HG02678 (cell line): ENCODE data around the gene MINDY1.

Source experiments
- ATAC-seq: cut with Tn5 transposase; IDR thresholded peaks from one replicate; pipeline ENCODE4 v1.9.1; 2021; ENCODE audit warnings: mild to moderate bottlenecking, moderate library complexity; ENCODE audit not compliant: unreplicated experiment

MINDY1 gene

DNA sequence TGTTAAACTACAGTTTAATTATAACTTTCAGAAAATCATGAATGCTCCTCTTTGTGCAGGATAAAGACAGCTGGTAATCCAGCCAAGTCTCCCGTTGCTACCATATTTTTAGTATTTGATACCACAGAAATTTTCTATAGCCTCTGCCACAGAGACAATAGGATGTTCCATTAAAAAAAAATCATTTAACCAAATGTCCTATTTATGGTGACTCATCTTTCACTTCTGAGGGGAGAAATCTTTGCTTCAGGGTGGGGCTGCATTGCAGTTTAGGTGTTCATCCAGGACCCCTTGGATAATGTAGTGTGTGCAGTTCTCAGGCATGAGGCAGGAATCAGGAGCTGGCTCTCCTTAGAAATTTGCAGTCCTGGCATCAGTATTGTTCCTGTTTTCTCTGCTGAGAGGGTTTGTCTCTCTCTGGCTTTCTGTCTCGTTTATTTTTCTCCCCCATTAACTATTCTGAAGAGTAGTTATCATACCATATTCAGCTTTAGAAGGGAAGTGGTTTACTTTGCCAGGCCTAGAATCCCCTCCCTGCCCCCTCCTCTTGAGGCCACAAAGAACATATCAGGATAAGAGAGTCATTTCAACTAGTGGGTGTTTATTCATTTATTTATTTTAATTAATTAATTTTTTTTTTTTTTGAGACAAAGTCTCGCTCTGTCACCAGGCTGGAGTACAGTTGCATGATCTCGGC is 4.6 kb upstream of the MINDY1 start:
- ATAC-seq, result no peak

DNA sequence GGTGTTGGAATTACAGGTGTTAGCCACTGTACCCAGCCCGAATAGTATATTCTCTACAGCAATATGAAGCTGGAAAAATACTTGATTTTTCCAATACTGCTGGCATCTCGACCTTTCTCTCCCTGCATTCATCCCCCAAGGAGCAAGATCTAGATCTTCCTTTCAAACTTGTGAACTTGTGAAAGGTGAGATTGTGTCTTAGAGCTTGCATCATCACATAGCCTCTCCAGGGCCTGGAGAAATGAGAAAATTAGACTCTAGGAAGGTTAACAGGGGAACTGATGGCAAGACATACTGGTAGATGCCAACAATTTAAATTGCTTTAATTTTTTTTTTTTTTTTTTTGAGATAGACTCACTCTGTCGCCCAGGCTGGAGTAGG is 3.6 kb upstream of the MINDY1 start:
- ATAC-seq, result no peak

DNA sequence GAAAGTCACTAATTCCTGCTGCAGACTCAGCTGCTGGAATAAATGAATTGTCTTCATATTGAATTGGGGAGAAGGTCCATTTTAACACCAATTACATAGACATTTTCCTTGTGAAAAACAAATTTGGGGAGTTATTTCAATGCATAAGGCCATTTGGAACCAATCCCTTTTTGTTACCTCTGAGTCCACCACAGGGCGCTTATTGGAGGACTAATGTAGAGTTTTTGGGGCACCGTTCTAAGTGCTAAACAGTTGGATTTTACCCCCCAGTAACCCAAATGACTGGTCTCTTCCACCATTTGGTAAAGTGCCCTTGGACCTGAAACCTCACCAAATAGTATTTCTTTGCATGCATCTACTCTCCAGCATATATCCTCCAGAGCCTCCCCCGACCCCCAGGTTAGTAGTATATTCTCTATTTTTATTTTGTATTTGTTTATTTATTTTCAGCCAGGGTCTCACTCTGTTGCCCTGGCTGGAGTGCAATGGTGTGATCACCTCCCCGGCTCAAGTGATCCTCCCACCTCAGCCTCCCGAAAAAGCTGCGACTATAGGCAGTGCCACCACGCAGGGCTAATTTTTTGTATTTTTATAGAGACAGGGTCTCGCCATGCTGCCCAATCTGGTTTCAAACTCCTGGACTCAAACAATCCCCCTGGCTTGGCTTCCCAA is 3.1 kb upstream of the MINDY1 start:
- ATAC-seq, result no peak

DNA sequence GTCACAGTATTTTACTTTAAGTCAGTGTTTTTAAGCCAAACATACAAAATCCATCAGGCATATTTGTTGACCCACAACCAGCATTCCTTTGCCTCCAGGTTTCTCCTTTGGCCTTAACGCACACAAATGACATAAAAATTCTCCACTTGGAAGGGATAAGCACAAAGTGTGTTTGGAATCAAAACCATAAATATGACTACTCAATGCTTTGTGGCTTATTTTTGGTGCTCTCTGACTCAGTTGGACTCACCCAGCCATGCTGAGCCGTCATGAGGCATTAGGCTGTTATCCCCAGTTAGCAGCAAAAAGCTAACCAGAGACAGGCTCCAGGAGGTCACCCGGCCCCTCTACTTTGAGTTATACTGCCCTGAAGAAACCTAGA is 2.5 kb upstream of the MINDY1 start:
- no peak for ATAC-seq

DNA sequence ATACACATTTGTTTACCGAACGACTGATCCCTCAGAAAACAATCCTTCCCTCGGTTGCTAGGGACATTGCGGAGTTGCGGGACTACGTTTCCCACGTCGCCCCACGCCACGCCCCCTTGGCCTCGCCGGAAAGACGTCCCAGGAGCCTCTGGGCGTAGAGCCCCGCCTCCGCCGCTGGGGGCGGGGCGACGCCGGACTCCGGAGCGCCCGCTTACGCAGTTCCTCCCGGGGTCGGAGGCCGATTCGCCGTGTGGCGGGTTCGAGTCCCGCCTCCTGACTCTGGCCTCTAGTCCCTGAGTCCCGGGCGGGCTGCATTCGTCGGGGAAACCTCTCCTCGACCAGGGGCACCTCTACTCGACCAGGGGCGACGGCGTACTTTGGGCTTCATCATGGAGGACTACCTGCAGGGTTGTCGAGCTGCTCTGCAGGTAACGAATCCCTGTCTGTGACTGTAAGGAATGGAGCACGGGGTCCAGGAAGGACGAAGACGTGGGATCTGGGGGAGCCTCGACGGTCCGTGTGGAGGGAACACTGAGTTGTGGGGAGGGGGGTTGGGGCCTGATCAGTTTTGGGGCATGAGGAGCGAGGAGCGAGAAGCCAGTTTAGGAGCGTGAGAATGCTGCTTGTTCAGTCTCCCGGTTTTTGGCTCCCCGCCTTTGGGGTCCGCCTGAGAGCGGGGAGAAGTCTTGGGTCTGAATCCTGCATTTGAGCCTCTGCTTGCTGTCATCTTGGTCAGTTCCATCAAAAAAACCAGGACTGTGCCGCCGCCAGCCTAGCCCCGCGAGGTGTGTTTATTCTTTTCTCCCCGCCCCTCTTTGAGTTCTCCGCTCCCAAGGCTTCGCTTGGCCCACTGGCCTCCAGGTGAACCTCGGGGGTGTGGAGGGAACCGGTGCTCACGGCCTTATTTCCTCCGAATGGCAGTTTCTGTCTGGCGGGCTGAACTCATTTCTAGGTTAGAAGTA is 1.8 kb upstream of the MINDY1 start, which contains the start of gene PRUNE1:
TSS of gene PRUNE1 (plus strand) at position 206 of the 962 bp plus-strand sequence. CDS start at position 390, 184 bp downstream.
- ATAC-seq, result peak; percentile 79

DNA sequence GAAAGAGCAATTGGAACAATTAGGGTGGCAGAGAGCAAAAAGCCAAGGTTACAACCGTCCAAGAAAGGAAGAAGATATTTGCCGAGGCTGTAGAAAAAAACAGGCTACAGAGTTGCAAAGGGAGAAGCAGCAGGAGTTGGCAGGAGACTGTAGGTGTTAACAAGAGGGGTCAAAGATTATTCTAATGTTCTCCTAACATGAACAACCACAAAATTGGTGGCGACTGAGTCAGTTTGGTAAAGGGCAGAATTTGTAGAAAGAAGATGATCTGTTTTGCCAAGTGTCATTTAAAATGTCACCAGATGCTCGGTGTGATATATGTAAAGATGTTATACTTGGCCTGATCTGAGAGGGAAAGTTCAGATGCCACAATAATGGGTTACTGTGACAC is 1.1 kb upstream of the MINDY1 start:
- no peak for ATAC-seq

DNA sequence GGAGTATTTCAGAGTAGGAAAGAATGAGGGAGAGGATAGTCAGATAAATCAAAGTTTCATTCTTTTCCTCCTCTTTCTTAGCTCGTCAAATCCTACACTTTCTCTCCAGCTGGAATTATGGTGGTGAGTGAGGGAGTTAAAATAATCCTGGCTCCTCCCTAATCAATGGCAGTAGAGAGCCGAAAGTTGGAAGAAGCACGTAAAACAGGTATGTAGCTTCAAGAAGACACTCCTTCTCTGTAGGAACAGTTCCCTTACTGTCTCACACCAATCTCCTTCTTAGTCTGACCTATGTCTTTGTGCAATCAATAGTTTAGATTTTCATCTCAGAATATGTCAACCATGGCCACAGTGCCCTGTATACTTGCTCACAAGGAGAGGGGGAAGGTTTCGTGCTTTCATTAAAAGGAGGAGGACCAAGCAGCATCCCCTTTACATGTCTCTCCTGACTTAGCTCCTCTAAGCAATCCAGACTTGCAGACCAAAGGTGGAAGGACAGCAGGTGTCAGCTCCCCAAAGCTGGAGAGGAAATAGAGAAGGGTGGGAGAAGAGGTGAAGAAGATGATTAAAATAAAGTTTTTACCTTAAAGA is 878 bp downstream of the MINDY1 start:
- ATAC-seq, result no peak

DNA sequence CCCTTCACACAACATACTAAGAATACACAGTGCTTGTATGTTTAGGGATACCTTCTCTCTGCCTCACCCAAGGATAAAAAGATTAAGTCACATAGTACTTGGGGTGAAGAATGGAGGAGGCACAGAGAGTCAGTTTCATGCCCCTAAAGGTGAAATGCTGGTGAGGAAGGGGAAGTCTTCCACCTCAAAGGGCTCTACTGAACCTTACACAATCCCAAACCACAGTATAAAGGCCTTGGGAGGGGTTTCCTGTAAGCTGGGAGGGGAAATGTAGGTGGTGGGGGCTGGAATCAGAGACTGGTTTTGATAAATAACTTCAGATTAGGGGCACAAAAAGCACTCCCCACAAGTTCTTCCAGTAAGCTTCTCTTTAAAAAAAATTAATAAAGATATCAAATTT is 3.5 kb downstream of the MINDY1 start:
- ATAC-seq, result no peak

DNA sequence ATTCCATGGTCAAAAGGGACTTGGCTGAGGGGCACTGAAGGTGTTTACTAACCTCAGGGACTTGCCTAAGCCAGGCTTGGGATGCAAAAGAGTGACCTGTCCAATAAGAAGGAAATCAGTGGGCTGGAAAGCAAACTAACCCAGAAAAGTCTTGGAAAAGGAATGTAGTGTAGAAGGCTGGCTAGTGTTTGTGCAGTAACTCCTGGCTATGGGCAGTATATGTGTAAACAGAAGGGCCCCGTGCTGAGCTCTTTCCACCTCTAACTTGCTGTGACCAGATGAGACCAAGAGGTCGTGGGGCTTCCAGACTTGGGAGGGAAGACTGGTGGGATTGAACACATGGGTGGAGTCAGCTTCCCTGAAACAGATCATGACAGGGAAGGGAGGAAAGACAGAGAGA is 4.1 kb downstream of the MINDY1 start:
- no peak for ATAC-seq

DNA sequence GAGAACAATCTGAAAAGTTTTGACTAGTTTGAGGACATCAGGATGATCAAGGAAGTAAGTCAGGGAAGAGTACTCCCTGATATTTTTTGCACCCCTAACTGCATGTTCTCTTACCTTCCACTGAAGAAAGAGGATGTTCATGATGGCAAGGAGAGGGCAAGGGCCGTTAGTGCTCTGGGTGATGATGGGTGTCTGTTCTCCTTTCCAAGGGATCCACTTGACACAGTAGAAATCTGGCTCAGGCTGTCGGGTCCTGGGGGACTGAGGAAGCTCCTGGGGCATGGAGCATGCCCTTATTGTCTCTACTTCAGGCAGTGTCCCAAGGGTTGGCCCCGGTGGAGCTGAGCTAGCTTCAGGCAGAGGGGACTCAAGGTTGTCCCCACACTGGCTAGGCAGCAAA is 4.7 kb downstream of the MINDY1 start:
- no peak for ATAC-seq

DNA sequence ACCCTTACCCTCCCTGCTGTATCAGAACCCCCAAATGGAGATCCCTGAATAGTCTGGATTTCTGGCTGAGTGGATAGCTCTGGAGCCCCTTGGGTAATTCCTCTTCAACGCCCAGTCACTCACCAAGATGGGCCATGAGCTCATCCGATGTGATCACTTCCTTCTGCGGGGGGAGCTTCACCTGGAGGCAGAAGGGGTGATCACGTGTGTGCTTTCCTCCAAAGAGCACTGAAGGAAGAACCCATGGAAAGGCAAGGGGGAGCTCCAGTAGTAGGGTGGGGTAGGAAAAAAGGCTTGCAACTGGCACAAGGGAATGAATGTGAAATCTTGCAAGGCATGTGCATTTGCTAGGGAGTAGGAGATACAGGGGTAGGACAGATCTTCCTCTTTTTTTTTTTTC is 5.1 kb downstream of the MINDY1 start:
- no peak for ATAC-seq

DNA sequence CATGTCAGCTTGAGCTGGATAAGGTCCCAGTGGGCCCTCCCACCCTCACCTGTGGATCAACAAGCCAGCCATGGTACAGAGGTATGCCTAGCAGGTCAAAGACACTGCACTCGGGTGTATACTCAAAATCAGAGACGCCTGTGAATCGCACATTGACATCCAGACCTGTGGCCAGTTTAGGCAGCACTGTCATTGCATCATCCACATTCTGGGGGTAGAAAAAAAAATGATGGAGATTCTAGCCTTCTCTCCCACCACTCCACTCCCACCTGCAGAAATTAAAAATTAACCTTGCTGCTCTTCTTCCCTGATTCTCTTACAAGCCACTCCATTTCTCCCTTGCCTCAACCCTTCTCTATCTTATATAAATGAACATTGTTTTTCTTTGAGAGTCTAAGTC is 6.3 kb downstream of the MINDY1 start:
- no peak for ATAC-seq

DNA sequence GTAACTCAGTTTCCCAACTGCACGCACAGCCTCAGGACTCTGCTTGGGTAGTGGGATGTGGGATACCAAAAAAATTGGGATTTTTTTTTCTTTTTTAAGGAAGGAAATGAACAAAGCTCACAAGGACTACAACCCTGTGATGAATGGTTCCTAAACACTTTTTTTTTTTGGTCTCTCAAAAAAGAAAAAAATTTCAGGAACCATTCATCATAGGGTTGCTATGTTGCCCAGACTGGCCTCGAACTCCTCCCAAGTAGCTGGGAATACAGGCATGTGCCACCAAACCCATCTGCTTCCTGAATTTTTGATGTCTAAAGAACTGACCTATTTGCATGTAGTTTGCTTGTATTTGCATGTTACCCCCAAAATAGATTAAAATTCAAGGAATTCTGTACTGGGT is 6.8 kb downstream of the MINDY1 start:
- no peak for ATAC-seq

DNA sequence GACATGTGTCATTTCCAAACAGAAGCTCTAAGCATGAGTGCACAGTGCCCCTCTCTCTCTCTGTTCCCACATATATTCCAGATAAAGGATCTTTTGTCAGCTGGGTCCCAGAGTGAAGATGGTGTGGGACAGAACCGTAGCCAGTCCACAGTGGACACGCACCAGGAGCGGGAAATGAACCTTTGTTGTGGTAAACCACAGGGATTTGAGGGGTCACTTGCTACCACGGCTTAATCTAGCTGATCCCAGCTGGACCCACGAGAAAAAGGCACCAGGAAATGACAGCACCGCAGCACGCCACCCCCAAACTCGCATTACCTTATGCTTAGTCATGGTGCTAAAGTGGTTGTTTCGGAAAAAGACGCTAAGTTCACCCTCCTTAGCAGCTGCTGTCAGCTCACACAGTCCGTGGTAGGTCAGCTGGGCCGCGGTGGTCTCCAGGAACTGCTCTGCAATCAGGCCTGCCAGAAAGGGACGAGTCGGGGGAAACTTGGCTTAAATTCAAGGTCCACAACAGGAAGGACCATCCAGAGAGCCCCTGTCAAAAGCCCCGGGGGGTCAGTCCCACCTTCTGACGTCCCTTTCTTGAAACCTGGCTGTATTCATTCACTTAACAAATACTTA is 7.5 kb downstream of the MINDY1 start:
- no peak for ATAC-seq

DNA sequence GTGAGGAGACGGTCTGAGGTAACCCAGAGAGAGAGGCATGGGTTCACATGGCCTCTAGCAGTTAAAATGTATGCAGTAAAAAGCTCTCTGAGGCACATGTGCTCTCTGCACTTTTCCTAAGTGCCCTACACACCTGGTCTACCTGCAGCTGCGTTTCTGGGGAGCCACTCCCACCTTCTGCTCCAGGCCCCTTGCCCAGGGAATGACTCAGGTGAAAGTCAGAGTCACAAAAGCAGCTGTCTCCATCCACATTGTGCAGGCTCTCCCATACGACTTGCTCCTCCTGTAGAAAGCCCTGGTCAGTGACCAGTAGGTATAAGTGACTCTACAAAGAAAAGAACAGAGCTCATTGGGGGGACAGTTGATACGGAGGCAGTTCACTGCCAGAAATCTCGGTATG is 8.8 kb downstream of the MINDY1 start:
- ATAC-seq, result no peak

DNA sequence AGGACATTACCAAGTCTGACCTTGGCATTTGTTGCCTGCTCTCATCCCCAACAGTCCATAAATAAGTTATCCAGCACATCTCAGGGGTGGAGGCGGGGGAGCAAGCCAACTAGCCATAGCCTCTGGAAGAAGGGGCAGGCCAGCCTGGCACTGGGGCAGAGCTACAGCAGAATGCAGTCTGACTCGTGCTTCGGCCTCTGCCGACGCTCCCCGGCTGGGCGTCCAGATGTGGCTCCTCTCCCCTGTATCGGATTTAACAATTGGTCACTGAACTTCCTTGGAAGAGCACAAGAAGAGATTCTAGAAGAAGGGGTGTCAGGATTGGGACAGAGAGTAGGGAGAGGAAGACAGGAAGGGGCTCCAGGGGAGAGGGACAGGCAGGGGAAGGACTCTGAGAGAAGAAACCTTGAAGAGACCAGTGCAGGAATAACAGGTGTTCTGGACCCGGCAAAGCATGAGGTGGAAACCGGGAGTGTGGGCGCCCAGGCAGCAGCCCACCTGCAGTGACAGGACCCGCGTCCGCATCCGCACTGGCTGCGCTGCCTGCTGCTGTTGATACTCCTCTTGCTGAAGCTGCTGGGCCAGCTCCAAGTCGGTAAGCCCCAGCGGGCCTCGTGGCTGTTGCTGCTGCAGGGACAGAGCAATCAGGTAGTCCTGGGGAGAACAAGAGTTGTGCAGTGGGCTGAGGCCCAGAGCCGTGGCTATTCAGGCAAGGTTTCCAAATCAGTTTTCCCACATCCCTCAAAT is 9.4 kb downstream of the MINDY1 start:
- no peak for ATAC-seq

DNA sequence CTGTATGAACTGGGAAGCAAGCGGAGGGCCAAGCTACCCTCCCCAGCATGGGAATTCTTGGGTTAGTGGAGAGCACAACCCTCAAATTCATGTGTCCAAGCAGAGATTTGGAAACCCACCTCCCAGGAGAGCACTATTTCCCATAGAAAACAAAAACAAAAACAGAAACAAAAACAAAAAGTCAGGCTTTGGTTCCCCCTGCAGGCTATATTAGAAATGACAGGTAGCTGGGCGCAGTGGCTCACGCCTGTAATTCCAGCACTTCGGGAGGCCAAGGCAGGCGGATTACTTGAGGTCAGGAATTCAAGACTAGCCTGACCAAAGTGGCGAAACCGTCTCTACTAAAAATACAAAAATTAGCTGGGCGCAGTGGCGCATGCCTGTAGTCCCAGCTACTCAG is 10.8 kb downstream of the MINDY1 start:
- ATAC-seq, result no peak

DNA sequence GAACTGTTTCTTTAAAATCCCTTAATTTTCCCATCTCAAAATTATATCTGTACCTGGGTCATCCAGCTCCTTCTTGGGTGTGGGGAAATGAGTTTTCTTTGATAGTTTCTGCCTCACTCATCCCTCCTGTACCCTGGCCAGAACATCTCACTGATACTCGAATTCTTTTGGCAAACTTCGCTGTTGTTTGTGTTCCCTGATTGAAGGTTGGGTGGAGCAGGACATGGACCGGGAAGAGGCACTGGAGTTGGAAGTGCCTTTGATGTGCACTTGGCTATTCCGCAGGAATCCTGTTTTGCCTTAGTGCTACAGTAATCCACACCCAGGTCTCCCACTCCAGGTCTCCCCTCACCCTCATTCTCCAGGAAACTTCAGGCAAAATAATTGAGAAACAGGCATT is 11.2 kb downstream of the MINDY1 start:
- ATAC-seq, result no peak

DNA sequence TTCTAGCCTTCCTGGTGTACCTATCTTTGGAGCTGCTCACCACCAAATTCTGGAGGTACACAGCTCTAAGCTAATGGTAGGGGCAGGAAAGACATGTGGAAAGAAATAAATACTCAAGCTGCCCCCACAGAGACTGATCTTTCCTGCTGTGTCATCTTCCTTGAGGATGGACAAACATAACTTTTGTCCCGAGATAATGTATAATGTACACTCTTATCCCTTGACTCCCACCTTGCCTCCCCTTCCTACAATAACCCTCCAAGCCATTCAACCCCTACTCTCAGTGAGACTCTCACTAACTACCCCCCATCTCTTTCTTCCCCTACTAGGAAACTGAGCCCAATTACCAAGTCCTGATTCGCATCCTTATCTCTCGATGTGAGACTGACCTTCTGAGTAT is 12.5 kb downstream of the MINDY1 start:
- no peak for ATAC-seq

DNA sequence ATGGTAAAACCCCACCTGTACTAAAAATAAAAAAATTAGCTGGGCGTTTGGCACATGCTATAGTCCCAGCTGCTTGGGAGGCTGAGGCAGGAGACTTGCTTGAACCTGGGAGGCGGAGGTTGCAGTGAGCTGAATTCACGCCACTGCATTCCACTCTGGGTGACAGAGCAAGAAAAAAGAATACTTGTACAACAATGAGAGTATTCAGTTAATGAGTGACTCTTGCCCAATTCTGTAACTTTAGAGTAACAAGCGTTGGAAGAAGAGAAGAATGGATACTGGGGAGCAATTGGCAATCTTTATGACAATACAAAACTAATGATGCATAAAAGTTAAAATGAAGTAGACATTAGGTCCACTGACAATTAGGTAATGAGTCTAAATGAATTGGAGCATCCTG is 14.1 kb downstream of the MINDY1 start:
- no peak for ATAC-seq
